Caco-2 (cell line): ENCODE data around the gene COL15A1. TPM values are rescaled to one million over a fixed set of nuclear protein-coding genes. Genes with fewer than 3 reads are reported as not detected.

Experiments used
- BruUV-seq: library from RNA; stranded (reverse); fragments of 400-500 nt; replicated peaks from 2 replicates; lab custom pipeline; 2021; lab: Mats Ljungman, UMichigan
- CTCF ChIA-PET: fragments of 300-600 bp; sonication (Branson Sonifier 250); formaldehyde crosslinking; loops from one replicate; lab custom pipeline; 2022; ENCODE audit warnings: antibody characterized with exemption; lab: Charles Lee
- POLR2A ChIA-PET: fragments of 300-600 bp; sonication (Branson Sonifier 250); formaldehyde crosslinking; loops from one replicate; lab custom pipeline; 2022; ENCODE audit warnings: antibody characterized with exemption; lab: Charles Lee
- DNase-seq, 2 experiments: peaks; one replicate each; pipeline versions ENCODE4 v3.0.0 to v3.0.0-alpha.2; 2020 to 2022
- H3K27me3 ChIP-seq: replicated peaks from 2 replicates; pipeline ENCODE4 v1.6.0; 2011; ENCODE audit warnings: low read length; ENCODE audit not compliant: control insufficient read depth, insufficient read depth
- H3K36me3 ChIP-seq: 2 replicates; pipeline ENCODE4 v1.5.1; 2011; ENCODE audit warnings: low read length; ENCODE audit not compliant: control insufficient read depth, insufficient read depth
- H3K4me1 ChIP-seq: fragments of 250-450 bp; sonication (Bioruptor Pico); 2 replicates; pipeline ENCODE4 v1.5.1; 2020; ENCODE audit warnings: mild to moderate bottlenecking
- H3K4me3 ChIP-seq: 2 replicates; pipeline ENCODE4 v1.5.1; 2011; ENCODE audit warnings: low read depth, mild to moderate bottlenecking, control low read depth, low read length
- H3K9me3 ChIP-seq: fragments of 250-450 bp; sonication (Bioruptor Pico); 2 replicates; pipeline ENCODE4 v1.5.1; 2020; ENCODE audit warnings: mild to moderate bottlenecking, moderate library complexity
- H3K27ac Mint-ChIP-seq: one replicate; pipeline ENCODE4 v1.8.0; 2022; ENCODE audit warnings: mixed read lengths; ENCODE audit not compliant: unreplicated experiment
- H3K27me3 Mint-ChIP-seq: one replicate; pipeline ENCODE4 v1.8.0; 2022; ENCODE audit warnings: mixed read lengths; ENCODE audit not compliant: insufficient read depth, unreplicated experiment
- H3K36me3 Mint-ChIP-seq: one replicate; pipeline ENCODE4 v1.8.0; 2022; ENCODE audit warnings: mild to moderate bottlenecking, mixed read lengths; ENCODE audit not compliant: insufficient read depth, unreplicated experiment
- H3K4me1 Mint-ChIP-seq: one replicate; pipeline ENCODE4 v1.8.0; 2022; ENCODE audit warnings: low read depth, mixed read lengths; ENCODE audit not compliant: unreplicated experiment
- H3K4me3 Mint-ChIP-seq: one replicate; pipeline ENCODE4 v1.8.0; 2022; ENCODE audit warnings: mild to moderate bottlenecking, moderate library complexity, mixed read lengths; ENCODE audit not compliant: unreplicated experiment
- H3K9me3 Mint-ChIP-seq: one replicate; pipeline ENCODE4 v1.8.0; 2022; ENCODE audit warnings: mixed read lengths; ENCODE audit not compliant: unreplicated experiment
- CTCF ChIP-seq, 2 experiments: fragments of 200-600 bp in 1 of 2; IDR thresholded peaks; 1 replicate in 1 of 2; 2 replicates in 1 of 2; pipeline versions ENCODE4 v1.5.1 to v1.8.0; 2011 to 2022; ENCODE audit warnings: antibody characterized with exemption in 1 of 2, control low read depth in 1 of 2, inconsistent platforms in 1 of 2, low read depth in 1 of 2, low read length in 1 of 2, mild to moderate bottlenecking in 1 of 2, moderate library complexity in 1 of 2; ENCODE audit not compliant: insufficient read depth in 1 of 2, severe bottlenecking in 1 of 2, unreplicated experiment in 1 of 2
- intact Hi-C: fragments of 100-400 bp; cut with micrococcal nuclease; formaldehyde crosslinking; loops from one replicate; pipeline ENCODE4 v1.10.0; 2022; ENCODE audit not compliant: unreplicated experiment
- total RNA-seq: library from RNA; stranded (reverse); gene quantifications from 2 replicates; pipeline ENCODE4 v1.2.3, GENCODE V29; 2022

COL15A1 gene
- total RNA-seq, 1 experiment from 2014 or later, result not detected

- Histone ChIP-seq H3K4me1 (no peaks in the 10 kb centered on the region), H3K4me3 (no peak overlapping the region), H3K9me3 (peaks cover 7% of the 10 kb centered on the region; the same call in 1 of the 2 replicates), H3K27me3 (no peaks in the 10 kb centered on the region), H3K36me3 (no peaks in the 10 kb centered on the region)
- no peaks in the 10 kb centered on the region for H3K36me3 Mint-ChIP-seq
- H3K4me3 Mint-ChIP-seq, result no peak overlapping the region
- no peaks in the 10 kb centered on the region for H3K9me3 Mint-ChIP-seq
- no peak for DNase-seq
- intact Hi-C loops, result no loop called here
- H3K27ac Mint-ChIP-seq, result no peak overlapping the region
- no peaks in the 10 kb centered on the region for H3K27me3 Mint-ChIP-seq
- no peaks in the 10 kb centered on the region for H3K4me1 Mint-ChIP-seq
- ChIA-PET CTCF (interaction anchor here (0.7 kb wide), 1 partner anchor 151 kb away, joined by 3 read pairs; no protein-coding TSS in a partner anchor), POLR2A (no interaction called here)
- TF ChIP-seq CTCF (IDR thresholded peaks at IDR 0.05; ENCODE audit: insufficient read depth in 1 of 2, low read depth in 1 of 2, low read length in 1 of 2, severe bottlenecking in 1 of 2, unreplicated experiment in 1 of 2), result no peak
- BruUV-seq, result no TSS peak
These were observed 47.1 kb upstream of the COL15A1 start for GRCh38 chr9:98896632-98897031.

GRCh38 chr9:98897745-98898144 is 46.0 kb upstream of the COL15A1 start:
- Mint-ChIP-seq H3K27me3 (no peaks in the 10 kb centered on the region), H3K9me3 (no peaks in the 10 kb centered on the region), H3K36me3 (no peaks in the 10 kb centered on the region), H3K4me3 (no peak overlapping the region), H3K27ac (no peak overlapping the region), H3K4me1 (no peaks in the 10 kb centered on the region)
- peaks cover 7% of the 10 kb centered on the region; the same call in 1 of the 2 replicates for H3K9me3 ChIP-seq
- TF ChIP-seq CTCF (IDR thresholded peaks at IDR 0.05; ENCODE audit: insufficient read depth in 1 of 2, low read depth in 1 of 2, low read length in 1 of 2, severe bottlenecking in 1 of 2, unreplicated experiment in 1 of 2), result no peak
- POLR2A ChIA-PET, result no interaction called here
- CTCF ChIA-PET, result no interaction called here
- H3K4me3 ChIP-seq, result no peak overlapping the region
- H3K4me1 ChIP-seq, result no peaks in the 10 kb centered on the region
- no peak for DNase-seq
- intact Hi-C loops, result no loop called here
- no peaks in the 10 kb centered on the region for H3K27me3 ChIP-seq
- no TSS peak for BruUV-seq
- no peaks in the 10 kb centered on the region for H3K36me3 ChIP-seq

GRCh38 chr9:98899408-98900056 is 44.2 kb upstream of the COL15A1 start:
- no peaks in the 10 kb centered on the region for H3K27me3 Mint-ChIP-seq
- no peaks in the 10 kb centered on the region for H3K9me3 Mint-ChIP-seq
- no peaks in the 10 kb centered on the region for H3K4me1 ChIP-seq
- ChIA-PET CTCF (no interaction called here), POLR2A (no interaction called here)
- H3K4me1 Mint-ChIP-seq, result no peaks in the 10 kb centered on the region
- no peaks in the 10 kb centered on the region for H3K36me3 Mint-ChIP-seq
- H3K9me3 ChIP-seq, result peaks cover 7% of the 10 kb centered on the region; the same call in 1 of the 2 replicates
- no peak for DNase-seq
- BruUV-seq, result no TSS peak
- intact Hi-C loops, result no loop called here
- no peak for TF ChIP-seq CTCF (IDR thresholded peaks at IDR 0.05; ENCODE audit: insufficient read depth in 1 of 2, low read depth in 1 of 2, low read length in 1 of 2, severe bottlenecking in 1 of 2, unreplicated experiment in 1 of 2)
- H3K4me3 ChIP-seq, result no peak overlapping the region
- H3K36me3 ChIP-seq, result no peaks in the 10 kb centered on the region
- H3K27ac Mint-ChIP-seq, result no peak overlapping the region
- no peak overlapping the region for H3K4me3 Mint-ChIP-seq
- no peaks in the 10 kb centered on the region for H3K27me3 ChIP-seq
